Tibial nerve (tissue), 4 donors: ENCODE measurements around the gene CAMKK1.

Source experiments
- CTCF ChIP-seq, 5 experiments: fragments of 200-600 bp in 3 of 5; fragments of 450-650 bp in 2 of 5; sonication (generic) in 3 of 5; IDR thresholded peaks; one replicate each; pipeline ENCODE4 v1.5.1; 2016 to 2019; ENCODE audit warnings: antibody characterized with exemption in 5 of 5, mild to moderate bottlenecking in 3 of 5, moderate library complexity in 2 of 5
- EP300 ChIP-seq, 2 donors: sonication (generic); formaldehyde crosslinking; IDR thresholded peaks; one replicate each; pipeline ENCODE4 v1.6.1; 2017; ENCODE audit warnings: antibody characterized with exemption in 2 of 2, mild to moderate bottlenecking in 1 of 2
- POLR2A ChIP-seq, 2 donors: fragments of 450-650 bp; IDR thresholded peaks; one replicate each; pipeline ENCODE4 v1.6.1; 2017; ENCODE audit warnings: antibody characterized with exemption in 2 of 2, mild to moderate bottlenecking in 2 of 2, moderate library complexity in 2 of 2

DNA sequence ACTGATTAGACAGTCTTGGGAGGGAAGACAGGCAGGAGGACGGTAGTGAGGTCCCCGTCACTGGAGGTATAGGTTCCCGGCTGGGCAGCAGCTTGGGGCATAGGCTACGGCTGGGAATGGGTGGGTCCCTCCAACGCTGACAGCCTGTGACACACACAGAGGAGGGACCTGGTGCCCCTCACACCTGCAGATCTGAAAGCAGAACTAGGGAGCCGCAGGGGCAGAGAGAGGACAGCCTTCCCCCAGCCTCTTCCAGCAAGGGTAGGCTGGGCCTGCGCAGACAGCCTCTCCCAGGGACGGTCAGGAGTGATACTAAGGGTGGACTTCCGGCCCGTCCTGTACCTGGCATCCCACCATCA, 21.4 kb upstream of the CAMKK1 start:
- no peak for TF ChIP-seq CTCF (IDR thresholded peaks at IDR 0.05)
- TF ChIP-seq POLR2A (IDR thresholded peaks at IDR 0.05), result no peak
- TF ChIP-seq EP300 (IDR thresholded peaks at IDR 0.05), result no peak
